Suprapubic skin (tissue), 4 donors: Measurements from ENCODE around the gene KCNG2.

Source experiments
- EP300 ChIP-seq: sonication (generic); formaldehyde crosslinking; IDR thresholded peaks from one replicate; pipeline ENCODE4 v1.6.1; 2017; ENCODE audit warnings: antibody characterized with exemption
- POLR2A ChIP-seq, 2 donors: fragments of 450-650 bp; IDR thresholded peaks; one replicate each; pipeline ENCODE4 v1.6.1; 2017; ENCODE audit warnings: antibody characterized with exemption in 2 of 2, mild to moderate bottlenecking in 2 of 2, moderate library complexity in 2 of 2
- POLR2AphosphoS5 ChIP-seq, 3 donors: sonication (generic); formaldehyde crosslinking; IDR thresholded peaks; one replicate each; pipeline ENCODE4 v1.6.1; 2017; ENCODE audit warnings: antibody characterized with exemption in 3 of 3
- TF ChIP-seq, protein P1 (sequence below), 2 donors: fragments of 200-600 bp in 1 of 2; fragments of 450-650 bp in 1 of 2; sonication (generic) in 1 of 2; IDR thresholded peaks; one replicate each; pipeline ENCODE4 v1.5.1; 2016 to 2019; ENCODE audit warnings: antibody characterized with exemption in 2 of 2, mild to moderate bottlenecking in 1 of 2, moderate library complexity in 1 of 2

DNA sequence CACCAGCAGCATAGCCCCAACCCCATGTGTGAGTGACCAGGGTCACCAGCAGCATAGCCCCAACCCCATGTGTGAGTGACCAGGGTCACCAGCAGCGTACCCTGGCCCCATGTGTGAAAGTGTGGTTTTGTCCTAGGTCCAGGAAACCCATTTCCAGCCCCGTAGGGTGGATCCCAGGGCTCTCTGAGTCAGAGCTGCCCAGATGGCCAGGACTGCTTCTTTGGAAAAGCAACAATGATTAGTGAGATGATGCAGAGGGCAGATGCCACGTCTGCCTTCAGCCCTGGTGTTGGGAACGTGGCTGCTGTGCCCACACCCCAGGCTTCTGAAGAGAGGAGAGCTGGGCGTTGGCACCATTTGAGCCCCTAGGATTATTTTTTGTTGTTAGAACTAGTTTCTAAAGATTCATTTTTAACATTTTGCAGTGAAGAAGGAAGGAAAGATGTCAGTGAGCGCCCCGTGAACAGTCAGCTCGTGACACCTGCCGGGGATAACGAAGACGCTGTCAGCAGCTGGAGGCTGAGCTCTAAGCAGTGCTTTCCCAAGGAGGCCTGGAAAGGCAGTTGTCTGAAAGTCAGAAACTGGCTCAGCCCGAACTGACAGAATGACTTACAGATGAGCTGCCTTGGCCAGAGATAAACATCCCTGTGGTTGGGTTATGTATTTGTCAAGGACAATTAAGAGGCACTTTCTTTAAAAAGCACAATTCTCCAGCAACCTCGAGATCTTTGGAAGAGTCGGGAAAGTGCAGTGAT, 32.1 kb upstream of the KCNG2 start:
- TF ChIP-seq POLR2AphosphoS5 (IDR thresholded peaks at IDR 0.05) (no peak), POLR2A (IDR thresholded peaks at IDR 0.05) (no peak), EP300 (no peak)
- TF ChIP-seq, protein P1, sequence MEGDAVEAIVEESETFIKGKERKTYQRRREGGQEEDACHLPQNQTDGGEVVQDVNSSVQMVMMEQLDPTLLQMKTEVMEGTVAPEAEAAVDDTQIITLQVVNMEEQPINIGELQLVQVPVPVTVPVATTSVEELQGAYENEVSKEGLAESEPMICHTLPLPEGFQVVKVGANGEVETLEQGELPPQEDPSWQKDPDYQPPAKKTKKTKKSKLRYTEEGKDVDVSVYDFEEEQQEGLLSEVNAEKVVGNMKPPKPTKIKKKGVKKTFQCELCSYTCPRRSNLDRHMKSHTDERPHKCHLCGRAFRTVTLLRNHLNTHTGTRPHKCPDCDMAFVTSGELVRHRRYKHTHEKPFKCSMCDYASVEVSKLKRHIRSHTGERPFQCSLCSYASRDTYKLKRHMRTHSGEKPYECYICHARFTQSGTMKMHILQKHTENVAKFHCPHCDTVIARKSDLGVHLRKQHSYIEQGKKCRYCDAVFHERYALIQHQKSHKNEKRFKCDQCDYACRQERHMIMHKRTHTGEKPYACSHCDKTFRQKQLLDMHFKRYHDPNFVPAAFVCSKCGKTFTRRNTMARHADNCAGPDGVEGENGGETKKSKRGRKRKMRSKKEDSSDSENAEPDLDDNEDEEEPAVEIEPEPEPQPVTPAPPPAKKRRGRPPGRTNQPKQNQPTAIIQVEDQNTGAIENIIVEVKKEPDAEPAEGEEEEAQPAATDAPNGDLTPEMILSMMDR (IDR thresholded peaks at IDR 0.05) = no peak
